OCI-LY3 (cell line): Measurements from ENCODE around the gene OR52E6.

Source experiments
- H2AFZ ChIP-seq: fragments of 200-600, 300-600 bp; shearing (Covaris generic); 2 replicates; pipeline ENCODE4 v1.6.0; 2014; ENCODE audit warnings: antibody characterized with exemption, low read depth, low read length
- H3K27ac ChIP-seq: fragments of 200-600, 300-600 bp; sonication (generic); 2 replicates; pipeline ENCODE4 v1.5.1; 2014; ENCODE audit warnings: mild to moderate bottlenecking, low read length, moderate library complexity, mixed read lengths
- H3K27me3 ChIP-seq: fragments of 200-600, 300-600 bp; sonication (generic); 2 replicates; pipeline ENCODE4 v1.6.1; 2014; ENCODE audit warnings: low read depth, low read length, mixed read lengths
- H3K36me3 ChIP-seq: fragments of 200-600, 300-600 bp; sonication (generic); replicated peaks from 2 replicates; pipeline ENCODE3; 2014; ENCODE audit warnings: low read depth, low read length, mixed read lengths
- H3K4me1 ChIP-seq: fragments of 300-600, 200-600 bp; sonication (generic); 2 replicates; pipeline ENCODE4 v1.6.1; 2014; ENCODE audit warnings: low read length, mixed read lengths
- H3K4me2 ChIP-seq: fragments of 200-600, 300-600 bp; sonication (generic); 2 replicates; pipeline ENCODE4 v1.6.1; 2014; ENCODE audit warnings: low read length, mixed read lengths
- H3K4me3 ChIP-seq: fragments of 300-600, 200-600 bp; sonication (generic); 2 replicates; pipeline ENCODE4 v1.5.1; 2014; ENCODE audit warnings: antibody characterized with exemption, mild to moderate bottlenecking, low read length, moderate library complexity
- H3K79me2 ChIP-seq: fragments of 300-600, 200-600 bp; shearing (Covaris generic); 2 replicates; pipeline ENCODE4 v1.6.1; 2014; ENCODE audit warnings: mild to moderate bottlenecking, low read length, mixed read lengths
- H3K9ac ChIP-seq: fragments of 300-600, 200-600 bp; shearing (Covaris generic); 2 replicates; pipeline ENCODE4 v1.6.0; 2014; ENCODE audit warnings: mild to moderate bottlenecking, low read length, moderate library complexity
- H3K9me3 ChIP-seq: fragments of 200-600, 300-600 bp; shearing (Covaris generic); 2 replicates; pipeline ENCODE4 v1.6.1; 2014; ENCODE audit warnings: low read length, mixed read lengths; ENCODE audit not compliant: insufficient read depth
- H4K20me1 ChIP-seq: fragments of 200-600, 300-600 bp; sonication (generic); 2 replicates; pipeline ENCODE4 v1.6.1; 2016; ENCODE audit warnings: low read length, mixed read lengths; ENCODE audit not compliant: insufficient read depth
- CTCF ChIP-seq: fragments of 200-600, 300-600 bp; sonication (generic); IDR thresholded peaks from 2 replicates; pipeline ENCODE4 v1.5.1; 2014; ENCODE audit warnings: antibody characterized with exemption, low read length, low read depth
- EZH2phosphoT487 ChIP-seq: fragments of 200-600 bp; shearing (Covaris generic); IDR thresholded peaks from 2 replicates; pipeline ENCODE4 v1.6.1; 2018; ENCODE audit warnings: antibody characterized with exemption, mixed run types, low read depth

The OR52E6 gene

GRCh38 chr11:5837695-5838094 lies 4.0 kb downstream of the OR52E6 start:
- no peak overlapping the region for H3K4me3 ChIP-seq
- no peak overlapping the region for H3K27ac ChIP-seq
- H3K4me2 ChIP-seq: no peak overlapping the region
- H3K36me3 ChIP-seq: no peaks in the 10 kb centered on the region
- H3K4me1 ChIP-seq: no peaks in the 10 kb centered on the region
- H3K9me3 ChIP-seq: no peaks in the 10 kb centered on the region
- H3K9ac ChIP-seq: no peak overlapping the region
- H3K79me2 ChIP-seq: no peaks in the 10 kb centered on the region
- no peak overlapping the region for H2AFZ ChIP-seq
- no peak for TF ChIP-seq EZH2phosphoT487
- no peak for TF ChIP-seq CTCF
- no peaks in the 10 kb centered on the region for H3K27me3 ChIP-seq
- no peaks in the 10 kb centered on the region for H4K20me1 ChIP-seq

GRCh38 chr11:5833446-5833845 lies 8.3 kb downstream of the OR52E6 start:
- no peak overlapping the region for H3K27ac ChIP-seq
- no peaks in the 10 kb centered on the region for H3K27me3 ChIP-seq
- H3K9me3 ChIP-seq: no peaks in the 10 kb centered on the region
- H3K4me1 ChIP-seq: no peaks in the 10 kb centered on the region
- no peak overlapping the region for H3K4me2 ChIP-seq
- no peaks in the 10 kb centered on the region for H3K79me2 ChIP-seq
- no peak overlapping the region for H3K4me3 ChIP-seq
- no peaks in the 10 kb centered on the region for H4K20me1 ChIP-seq
- TF ChIP-seq CTCF (no peak), EZH2phosphoT487 (no peak)
- no peak overlapping the region for H3K9ac ChIP-seq
- no peaks in the 10 kb centered on the region for H3K36me3 ChIP-seq
- no peak overlapping the region for H2AFZ ChIP-seq

- H3K9me3 ChIP-seq: no peaks in the 10 kb centered on the region
- no peak overlapping the region for H3K9ac ChIP-seq
- no peaks in the 10 kb centered on the region for H3K27me3 ChIP-seq
- no peaks in the 10 kb centered on the region for H3K36me3 ChIP-seq
- no peaks in the 10 kb centered on the region for H4K20me1 ChIP-seq
- no peaks in the 10 kb centered on the region for H3K4me1 ChIP-seq
- H3K79me2 ChIP-seq: no peaks in the 10 kb centered on the region
- H3K4me3 ChIP-seq: no peak overlapping the region
- H3K4me2 ChIP-seq: no peak overlapping the region
- no peak overlapping the region for H3K27ac ChIP-seq
- no peak overlapping the region for H2AFZ ChIP-seq
- no peak for TF ChIP-seq CTCF
- TF ChIP-seq EZH2phosphoT487: no peak
Measured at GRCh38 chr11:5831196-5831829, 10.4 kb downstream of the OR52E6 start.

GRCh38 chr11:5818245-5818886 lies 23.3 kb downstream of the OR52E6 start:
- Histone ChIP-seq H4K20me1 (no peaks in the 10 kb centered on the region), H3K79me2 (no peaks in the 10 kb centered on the region), H3K4me3 (peak overlapping the region; percentile 42), H3K9me3 (no peaks in the 10 kb centered on the region), H3K36me3 (no peaks in the 10 kb centered on the region), H3K9ac (no peak overlapping the region), H2AFZ (peak overlapping the region; percentile 94), H3K27me3 (no peaks in the 10 kb centered on the region), H3K27ac (no peak overlapping the region), H3K4me1 (peaks cover 12% of the 10 kb centered on the region), H3K4me2 (peak overlapping the region; percentile 58)
- TF ChIP-seq EZH2phosphoT487 (no peak), CTCF (no peak)
